ENCODE data around the gene EVA1A. TPM values are rescaled to one million over a fixed set of nuclear protein-coding genes. Genes with fewer than 3 reads are reported as not detected.

EVA1A gene
- total and polyA plus RNA-seq, 7 donors: 0.51 to 2.5 (median 0.83) TPM

DNA sequence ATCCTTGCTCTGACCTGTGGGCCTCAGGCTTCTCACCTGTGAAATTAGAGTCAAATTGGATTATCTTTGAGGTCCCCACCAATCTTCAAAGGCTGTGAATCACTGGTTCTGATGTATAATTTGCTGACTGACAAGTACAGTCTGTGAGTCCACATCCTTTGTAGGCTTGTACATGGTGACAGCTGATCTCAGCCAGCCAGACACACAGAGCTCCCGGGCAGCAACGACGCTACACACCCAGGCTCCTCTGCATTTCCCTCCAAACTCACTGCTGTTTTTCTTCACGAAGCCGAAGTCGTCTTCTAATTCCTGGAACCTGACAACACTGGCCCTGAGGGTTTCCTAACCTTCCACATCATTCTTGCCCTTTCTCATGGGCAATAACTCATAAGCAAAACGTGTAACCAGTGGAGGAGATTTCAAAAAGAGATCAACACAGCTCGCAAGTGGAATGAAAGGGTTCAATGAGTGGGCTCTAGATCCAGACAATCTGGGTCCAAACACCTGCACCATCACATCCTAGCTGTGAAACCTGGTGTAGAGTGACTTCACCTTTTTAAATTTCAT, 37.9 kb upstream of the EVA1A start:
- Histone ChIP-seq H3K4me1 (no peaks in the 10 kb centered on the region), H3K4me3 (no peak overlapping the region), H3K36me3 (ENCODE audit: insufficient read depth in 1 of 2, low read depth in 1 of 2) (no peaks in the 10 kb centered on the region), H3K27ac (no peak overlapping the region), H3K9me3 (no peaks in the 10 kb centered on the region), H3K27me3 (ENCODE audit: insufficient read depth in 3 of 3, low read length in 2 of 3) (no peaks in the 10 kb centered on the region)
- DNase-seq (no peak), ATAC-seq (no peak)
- WGBS, 3 donors: 82 to 86% (median 84%) methylated on average over 8 of the region's 8 CpGs
- TF ChIP-seq, protein P1, sequence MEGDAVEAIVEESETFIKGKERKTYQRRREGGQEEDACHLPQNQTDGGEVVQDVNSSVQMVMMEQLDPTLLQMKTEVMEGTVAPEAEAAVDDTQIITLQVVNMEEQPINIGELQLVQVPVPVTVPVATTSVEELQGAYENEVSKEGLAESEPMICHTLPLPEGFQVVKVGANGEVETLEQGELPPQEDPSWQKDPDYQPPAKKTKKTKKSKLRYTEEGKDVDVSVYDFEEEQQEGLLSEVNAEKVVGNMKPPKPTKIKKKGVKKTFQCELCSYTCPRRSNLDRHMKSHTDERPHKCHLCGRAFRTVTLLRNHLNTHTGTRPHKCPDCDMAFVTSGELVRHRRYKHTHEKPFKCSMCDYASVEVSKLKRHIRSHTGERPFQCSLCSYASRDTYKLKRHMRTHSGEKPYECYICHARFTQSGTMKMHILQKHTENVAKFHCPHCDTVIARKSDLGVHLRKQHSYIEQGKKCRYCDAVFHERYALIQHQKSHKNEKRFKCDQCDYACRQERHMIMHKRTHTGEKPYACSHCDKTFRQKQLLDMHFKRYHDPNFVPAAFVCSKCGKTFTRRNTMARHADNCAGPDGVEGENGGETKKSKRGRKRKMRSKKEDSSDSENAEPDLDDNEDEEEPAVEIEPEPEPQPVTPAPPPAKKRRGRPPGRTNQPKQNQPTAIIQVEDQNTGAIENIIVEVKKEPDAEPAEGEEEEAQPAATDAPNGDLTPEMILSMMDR (IDR thresholded peaks at IDR 0.05): no peak
- intact Hi-C loops (cut with DNase I): no loop called here

GRCh38 chr2:75597949-75598348, 37.2 kb upstream of the EVA1A start:
- intact Hi-C loops (cut with DNase I): no loop called here
- Histone ChIP-seq H3K9me3 (no peaks in the 10 kb centered on the region), H3K27me3 (ENCODE audit: insufficient read depth in 3 of 3, low read length in 2 of 3) (no peaks in the 10 kb centered on the region), H3K4me1 (no peaks in the 10 kb centered on the region), H3K36me3 (ENCODE audit: insufficient read depth in 1 of 2, low read depth in 1 of 2) (no peaks in the 10 kb centered on the region), H3K4me3 (no peak overlapping the region), H3K27ac (no peak overlapping the region)
- DNase-seq: no peak
- TF ChIP-seq, protein P1 (IDR thresholded peaks at IDR 0.05): no peak
- no peak for ATAC-seq
- WGBS, 3 donors: 90 to 93% (median 92%) methylated on average over 20 of the region's 20 CpGs

DNA sequence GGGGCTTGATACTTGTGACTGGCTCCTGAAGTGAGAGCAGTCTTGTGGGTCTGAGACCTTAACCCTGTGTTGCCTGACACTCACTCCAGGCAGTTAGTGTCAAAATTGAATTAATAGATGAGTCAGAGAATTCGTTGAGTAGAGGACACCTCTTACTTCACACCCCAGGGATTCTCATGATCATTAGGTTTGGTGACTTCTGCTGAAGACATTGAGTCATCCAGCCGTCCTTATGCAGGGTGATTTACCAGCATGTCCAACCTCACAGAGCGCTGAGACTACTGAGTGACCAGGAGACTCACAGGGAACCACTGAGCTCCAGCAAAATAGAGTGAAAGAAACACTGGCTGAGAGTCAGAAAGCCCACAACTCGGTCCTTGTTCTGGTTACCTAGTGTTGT, 36.0 kb upstream of the EVA1A start:
- no peaks in the 10 kb centered on the region for H3K9me3 ChIP-seq
- no peak overlapping the region for H3K27ac ChIP-seq
- WGBS, 3 donors: 68 to 80% (median 78%) methylated on average over 4 of the region's 4 CpGs
- ATAC-seq: no peak
- H3K4me3 ChIP-seq: no peak overlapping the region
- H3K27me3 ChIP-seq (ENCODE audit: insufficient read depth in 3 of 3, low read length in 2 of 3): no peaks in the 10 kb centered on the region
- intact Hi-C loops (cut with DNase I): no loop called here
- no peaks in the 10 kb centered on the region for H3K4me1 ChIP-seq
- no peaks in the 10 kb centered on the region for H3K36me3 ChIP-seq (ENCODE audit: insufficient read depth in 1 of 2, low read depth in 1 of 2)
- no peak for DNase-seq
- TF ChIP-seq, protein P1 (IDR thresholded peaks at IDR 0.05): no peak

GRCh38 chr2:75595541-75596395, 35.0 kb upstream of the EVA1A start:
- H3K4me1 ChIP-seq: no peaks in the 10 kb centered on the region
- no peak overlapping the region for H3K27ac ChIP-seq
- DNase-seq (no peak), ATAC-seq (no peak)
- intact Hi-C loops (cut with DNase I): no loop called here
- no peaks in the 10 kb centered on the region for H3K36me3 ChIP-seq (ENCODE audit: insufficient read depth in 1 of 2, low read depth in 1 of 2)
- TF ChIP-seq, protein P1 (IDR thresholded peaks at IDR 0.05): no peak
- H3K4me3 ChIP-seq: no peak overlapping the region
- no peaks in the 10 kb centered on the region for H3K9me3 ChIP-seq
- no peaks in the 10 kb centered on the region for H3K27me3 ChIP-seq (ENCODE audit: insufficient read depth in 3 of 3, low read length in 2 of 3)
- 52 to 56% (median 55%) methylated on average over 1 of the region's 1 CpG for WGBS, 3 donors

Measured in psoas muscle (tissue), 8 donors.